ENCODE data around the gene CHRND.

The CHRND gene

DNA sequence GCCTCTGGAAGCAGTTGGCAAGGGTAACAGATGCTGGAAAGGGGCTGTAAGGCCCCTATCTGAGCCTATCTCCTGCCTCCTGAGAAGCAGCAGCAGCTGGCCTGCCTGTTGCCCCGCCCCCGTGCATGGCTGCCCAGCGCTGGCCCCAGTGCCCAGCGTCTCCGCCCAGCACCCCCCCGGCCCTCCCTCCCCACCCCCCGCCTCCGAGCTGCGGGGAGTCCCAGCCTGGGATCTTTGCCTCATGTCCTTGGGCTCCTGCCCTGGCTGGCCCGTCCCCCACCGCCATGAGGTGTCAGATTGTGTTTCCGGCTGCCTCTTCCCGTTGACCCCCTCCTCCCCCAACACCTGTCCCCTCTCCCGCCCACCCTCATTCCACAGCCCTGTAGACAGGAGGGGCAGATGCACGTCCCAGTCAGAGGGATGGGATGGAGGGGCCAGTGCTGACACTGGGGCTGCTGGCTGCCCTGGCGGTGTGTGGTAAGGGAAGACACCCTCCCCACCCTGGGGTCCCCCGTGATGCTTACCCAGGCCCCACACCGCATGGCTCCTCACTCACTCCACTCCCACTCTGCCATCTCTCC is at the start of gene CHRND:
Gene CHRND, plus strand, starts transcription at position 370 of the 581 bp plus-strand sequence. Its CDS starts 56 bp downstream, at position 426.
- no peak for DNase-seq

DNA sequence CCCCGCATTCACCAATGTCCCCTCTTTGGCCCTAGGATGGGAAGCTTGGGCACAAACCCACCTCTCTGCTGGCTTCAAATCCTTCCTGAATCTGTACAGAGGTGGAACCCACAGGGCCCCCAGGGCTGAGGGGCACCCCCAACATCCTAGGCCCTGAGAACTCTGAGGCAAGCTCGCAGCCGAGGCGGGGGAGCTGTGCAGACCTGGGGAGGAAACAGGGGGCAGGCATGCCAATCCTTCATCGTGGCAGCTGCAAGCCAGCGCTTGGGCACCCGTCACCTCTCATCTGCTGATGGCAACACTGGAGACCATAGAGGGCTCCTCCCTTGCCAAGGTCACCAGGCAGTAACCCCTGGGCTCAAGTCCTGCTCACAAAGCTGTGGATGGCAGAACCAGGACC is 49.2 kb upstream of the CHRND start:
- DNase-seq: no peak

DNA sequence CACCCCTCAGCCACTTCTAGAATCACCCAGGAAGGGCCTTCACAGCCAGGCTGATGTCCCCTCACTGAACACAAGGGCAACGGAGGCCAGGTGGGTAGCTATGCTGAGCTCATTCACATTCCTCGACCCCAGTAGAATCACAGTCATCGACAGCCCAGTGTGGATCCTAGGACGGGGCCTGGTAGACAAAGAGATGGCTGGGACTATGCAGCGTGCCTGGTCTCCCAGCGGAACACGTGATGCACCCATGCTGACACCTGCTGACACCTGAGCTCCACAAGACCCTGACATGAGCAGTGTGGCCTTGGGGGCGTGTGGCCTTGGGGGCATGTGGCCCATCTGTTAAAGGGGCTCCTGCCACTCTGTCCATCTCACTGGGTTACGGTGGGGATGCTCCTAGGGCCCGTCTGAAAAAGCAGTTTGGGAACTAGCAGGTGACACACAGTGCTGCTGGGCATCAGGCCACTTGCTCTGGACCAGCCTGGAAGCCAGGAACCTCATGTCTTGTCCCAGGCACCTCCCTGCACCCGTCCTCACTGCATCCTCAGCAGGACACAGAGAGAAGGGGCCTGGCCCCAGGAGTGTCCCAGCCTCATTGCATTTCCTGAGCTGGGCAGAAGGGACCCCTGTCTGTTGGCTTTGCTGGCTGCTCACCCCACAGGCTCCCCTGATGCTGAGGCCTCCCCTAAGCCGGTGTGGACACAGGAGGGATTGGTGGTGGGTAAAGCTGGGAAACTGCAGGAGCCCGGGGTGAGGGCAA is 48.0 kb upstream of the CHRND start:
- no peak for DNase-seq

DNA sequence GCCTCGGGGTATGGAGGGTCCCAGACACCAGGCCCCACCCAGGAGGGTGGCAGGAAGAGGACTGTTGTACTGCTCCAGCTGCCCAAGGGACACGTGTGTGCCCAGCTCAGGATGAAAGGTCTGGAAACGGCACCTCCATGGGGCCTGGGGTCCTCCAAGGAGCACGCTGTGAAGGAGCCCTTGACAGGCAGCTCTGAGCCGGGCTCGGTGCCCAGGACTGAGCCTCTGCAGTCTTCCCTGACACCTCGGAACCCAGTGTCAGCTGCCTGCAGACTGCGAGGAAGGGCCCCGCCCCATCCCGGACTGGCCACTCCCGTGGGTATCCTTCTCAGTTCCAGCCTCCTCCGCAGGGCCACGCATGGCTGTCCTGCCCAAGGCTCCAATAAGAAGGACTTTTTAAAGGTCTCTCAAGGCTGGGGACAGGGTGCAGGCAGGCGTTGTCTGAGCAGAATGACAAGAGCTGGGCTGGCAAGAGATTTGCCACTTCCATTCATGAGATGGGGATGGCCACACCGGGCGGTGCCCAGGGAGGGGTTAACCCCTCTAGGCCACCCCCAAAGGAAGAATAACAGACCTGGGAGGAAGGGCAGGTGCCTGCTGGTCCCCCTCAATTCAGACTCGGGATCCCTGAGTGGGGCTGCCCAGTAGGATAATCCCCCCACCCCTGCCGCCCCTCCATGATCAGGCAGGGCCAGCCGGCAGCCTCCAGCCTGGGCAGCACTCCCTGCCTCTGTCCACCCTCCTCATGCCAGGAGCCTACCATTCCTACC is 47.2 kb upstream of the CHRND start:
- DNase-seq: no peak

DNA sequence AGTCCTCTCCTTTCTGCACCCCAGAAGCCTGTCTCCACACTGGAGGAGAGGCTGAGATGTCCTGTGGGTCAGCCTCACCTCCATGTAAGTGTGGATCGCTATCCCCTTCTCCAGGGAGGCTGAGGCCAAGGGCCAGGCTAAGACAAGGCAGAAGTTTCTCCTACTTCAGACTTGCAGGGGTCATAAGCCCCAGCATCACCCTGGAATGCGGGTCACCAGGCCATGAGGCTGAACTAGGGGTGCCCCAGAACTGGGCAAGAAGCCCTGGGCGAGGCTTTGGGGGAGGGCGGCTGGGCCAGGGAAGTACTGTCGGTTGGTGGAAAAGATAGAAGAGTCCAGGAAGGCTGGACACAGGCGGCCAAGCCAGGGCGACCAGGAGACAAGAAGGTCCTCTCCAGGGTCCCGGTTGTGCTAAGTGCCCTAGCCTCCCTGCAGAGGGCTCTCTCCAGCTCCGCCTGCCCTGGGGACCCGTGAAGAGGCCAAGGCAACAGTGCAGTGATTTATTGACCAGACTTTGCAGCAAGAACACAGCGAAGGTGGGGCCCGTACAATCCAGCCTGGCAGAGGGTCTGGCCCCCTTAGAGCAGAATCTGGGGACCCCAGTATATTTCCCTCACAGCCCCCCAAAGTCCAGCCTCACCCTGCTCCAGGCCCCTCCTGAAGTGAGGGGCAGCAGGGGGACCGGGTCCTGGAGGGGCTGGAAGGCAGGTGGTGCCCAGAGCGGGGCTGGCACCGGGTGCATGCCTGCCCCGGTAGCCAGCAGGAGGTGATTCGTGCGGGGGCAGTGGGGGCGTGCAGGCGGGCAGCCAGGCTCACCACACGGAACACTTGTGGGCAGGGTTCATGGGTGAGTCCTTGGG is 46.4 kb upstream of the CHRND start:
- no peak for DNase-seq

DNA sequence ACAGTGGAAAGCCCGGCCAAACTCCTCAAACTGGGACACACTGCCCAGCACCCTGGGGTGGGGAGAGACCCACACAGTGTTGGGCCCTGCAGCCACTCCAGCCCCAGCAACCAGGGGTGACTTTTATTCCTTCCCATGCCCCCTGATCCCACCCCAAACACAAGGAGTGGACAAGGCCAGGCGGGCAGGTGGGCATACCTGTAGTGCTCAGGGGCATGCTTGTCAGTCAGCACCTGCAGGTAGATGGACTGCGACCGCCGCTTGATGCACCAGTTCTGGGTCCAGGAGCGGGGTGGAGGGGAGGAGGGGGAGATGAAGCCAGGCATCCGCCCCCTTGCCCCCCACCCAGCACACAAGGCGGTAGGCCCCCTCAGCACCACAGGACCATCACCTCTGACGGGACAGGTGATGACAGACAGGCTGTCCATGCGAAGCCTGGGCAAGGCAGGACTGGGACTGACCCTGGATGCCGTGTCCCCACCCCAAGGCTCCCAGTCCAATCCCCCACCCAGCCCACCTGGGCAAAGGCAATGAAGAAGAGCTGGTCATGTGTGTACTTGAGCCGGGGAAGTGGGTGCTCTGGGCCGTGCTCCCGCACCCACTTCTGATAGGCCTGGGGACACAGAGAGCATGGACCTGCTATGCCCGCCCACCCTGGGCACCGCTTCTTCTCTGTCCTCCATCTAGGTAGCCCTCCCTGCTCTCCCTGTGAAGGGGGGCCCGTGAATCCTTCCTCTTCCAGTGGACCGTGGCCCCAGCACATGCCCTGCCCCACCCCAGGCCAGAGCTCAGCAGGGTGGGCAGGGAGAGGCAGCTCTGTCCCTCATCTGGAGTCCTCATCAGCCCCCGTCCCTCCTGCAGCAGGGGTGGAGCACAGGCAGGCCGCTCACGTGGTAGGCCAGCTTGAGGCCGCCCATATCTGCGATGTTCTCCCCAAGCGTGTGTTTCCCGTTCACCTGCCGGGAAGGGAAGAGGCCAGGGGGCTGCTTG is 45.5 kb upstream of the CHRND start:
- DNase-seq: no peak

DNA sequence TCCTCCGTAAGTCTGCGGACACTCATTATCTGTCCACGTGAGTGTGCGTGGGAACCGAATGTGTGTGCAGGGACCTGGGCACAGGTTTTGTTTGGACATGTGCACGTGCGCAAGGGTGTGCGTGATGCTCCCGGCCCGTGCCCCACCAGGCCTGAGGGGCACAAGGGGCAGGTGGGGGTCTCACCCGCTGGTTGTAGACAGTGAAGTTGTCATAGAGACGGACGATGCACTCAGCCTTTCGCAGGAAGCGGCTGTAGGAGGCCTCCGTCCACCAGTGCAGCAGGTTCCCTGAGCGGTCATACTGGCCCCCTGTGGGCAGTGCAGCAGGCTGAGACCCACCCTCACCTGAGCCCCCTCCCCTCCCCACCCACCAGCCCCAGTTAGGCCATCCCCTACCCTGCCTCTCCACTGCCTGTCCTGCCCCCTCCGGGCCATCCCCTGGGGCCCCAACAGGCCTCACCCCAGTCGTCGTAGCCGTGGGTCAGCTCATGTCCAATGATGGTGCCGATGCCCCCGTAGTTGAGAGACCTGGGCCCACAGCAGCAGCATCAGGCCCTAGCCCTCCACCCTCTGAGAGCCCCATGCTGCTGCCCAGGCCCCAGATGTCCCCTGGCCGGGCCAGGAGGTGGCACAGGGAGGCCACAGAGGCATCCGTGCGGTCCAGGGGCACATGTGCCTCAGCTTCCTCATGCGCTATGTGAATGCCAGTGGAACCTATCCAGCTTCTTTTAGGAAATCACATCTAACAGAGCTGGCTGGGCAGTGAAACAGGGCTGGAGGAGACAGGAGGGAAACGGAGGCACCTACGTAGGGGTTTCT is 44.4 kb upstream of the CHRND start:
- no peak for DNase-seq

DNA sequence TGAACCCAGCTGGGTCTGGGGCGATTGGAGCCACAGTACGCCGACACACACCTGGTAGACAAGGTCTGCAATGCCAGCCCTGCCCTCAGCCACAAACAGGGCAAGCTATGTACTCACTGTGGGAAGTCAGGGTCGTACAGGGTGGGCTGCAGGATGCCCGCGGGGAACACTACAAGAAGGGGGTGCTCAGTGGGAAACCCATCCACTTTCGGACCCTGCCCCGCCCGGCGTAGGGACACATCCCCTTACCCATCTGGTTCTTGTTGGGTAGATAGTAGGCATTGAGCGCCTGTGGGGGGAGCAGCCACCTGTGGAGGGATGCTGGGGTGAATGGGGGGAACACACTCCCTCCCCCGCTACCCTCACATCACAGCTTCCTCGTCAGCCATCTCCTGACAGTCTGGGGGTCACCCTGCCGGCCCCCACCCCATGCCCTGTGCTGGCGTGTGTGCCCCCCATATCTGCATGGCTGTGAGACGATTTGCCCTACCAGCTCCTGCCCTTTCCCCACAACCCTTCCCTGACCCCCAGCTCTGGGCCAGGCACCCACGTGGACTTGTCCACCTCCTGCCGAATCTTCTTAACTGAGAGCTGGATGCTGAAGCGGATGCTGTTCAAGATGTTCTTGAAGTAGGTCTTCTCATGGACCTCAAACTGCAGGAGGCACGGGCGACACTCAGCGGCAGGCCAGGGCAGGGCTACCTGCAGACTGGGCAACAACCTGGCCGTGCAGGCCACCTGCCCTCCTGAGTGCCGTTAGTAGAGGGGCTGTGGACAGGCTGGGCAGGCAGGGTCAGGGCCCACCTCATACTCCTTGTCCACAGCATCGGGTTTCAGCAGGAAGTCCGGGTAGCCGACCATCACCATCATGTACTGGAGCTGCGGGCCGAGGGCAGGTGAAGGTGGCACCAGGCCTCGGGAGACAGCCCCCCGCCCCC is 43.4 kb upstream of the CHRND start:
- DNase-seq: no peak

DNA sequence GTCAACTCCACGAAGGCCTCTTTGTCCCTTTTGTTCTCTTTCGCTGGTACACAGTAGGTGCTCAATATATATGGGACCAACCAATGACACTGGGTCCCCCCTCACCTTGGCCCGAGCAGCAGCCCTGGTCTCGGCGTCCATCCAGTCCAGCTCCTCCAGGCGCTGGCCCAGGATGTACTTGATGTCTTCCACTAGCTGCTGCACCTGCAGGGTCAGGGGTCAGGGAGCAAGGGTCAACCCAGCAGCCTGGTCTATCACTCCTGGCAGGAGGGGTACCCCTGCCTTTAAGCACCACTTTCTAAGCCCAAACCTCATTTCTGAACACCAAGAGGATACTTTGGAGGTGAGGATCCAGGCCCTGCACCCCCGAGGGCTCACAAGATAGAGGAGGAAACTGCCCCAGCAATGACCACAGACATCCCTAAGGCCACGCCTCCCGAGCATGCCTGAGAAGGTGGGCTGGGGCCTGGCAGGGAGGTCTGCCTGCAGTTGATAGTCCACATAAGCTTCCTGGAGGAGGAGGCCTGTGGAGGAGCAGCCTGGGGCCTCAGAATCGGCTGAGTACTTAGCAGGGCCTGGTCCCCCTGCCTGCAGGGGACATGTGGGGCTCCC is 42.5 kb upstream of the CHRND start:
- no peak for DNase-seq

DNA sequence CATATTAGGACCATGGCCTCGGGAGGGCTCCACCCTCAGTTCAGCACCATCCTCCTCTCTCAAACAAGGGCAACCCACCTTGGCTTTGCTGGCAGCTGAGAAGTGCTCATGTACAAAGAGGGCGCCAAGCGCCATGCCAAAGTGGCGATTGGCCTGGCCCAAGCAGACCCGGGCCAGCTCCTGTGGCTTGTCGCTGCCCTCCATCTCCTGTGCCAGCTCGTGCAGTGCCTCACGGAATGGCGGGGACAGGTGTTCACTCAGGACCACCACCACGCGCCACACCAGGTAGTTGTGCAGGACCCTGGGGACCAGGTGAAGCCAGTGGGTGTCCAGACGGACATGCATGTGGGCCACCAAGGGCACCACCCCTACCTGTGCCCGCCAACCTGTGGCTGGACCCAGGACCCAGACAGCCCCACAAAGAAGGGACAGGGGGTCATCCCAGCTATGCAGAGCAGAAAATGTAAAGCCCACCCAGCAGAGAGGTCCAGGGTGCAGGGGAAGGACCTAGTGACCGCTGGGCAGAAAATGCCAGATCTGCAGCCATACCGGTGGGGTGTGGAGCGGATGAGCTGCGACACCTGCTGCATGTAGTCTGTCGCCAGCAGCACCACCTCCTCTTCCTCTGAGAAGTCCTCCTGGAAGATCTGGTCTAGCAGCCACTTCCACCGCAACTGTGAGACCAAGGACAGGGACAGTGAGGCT is 41.9 kb upstream of the CHRND start:
- DNase-seq: no peak

DNA sequence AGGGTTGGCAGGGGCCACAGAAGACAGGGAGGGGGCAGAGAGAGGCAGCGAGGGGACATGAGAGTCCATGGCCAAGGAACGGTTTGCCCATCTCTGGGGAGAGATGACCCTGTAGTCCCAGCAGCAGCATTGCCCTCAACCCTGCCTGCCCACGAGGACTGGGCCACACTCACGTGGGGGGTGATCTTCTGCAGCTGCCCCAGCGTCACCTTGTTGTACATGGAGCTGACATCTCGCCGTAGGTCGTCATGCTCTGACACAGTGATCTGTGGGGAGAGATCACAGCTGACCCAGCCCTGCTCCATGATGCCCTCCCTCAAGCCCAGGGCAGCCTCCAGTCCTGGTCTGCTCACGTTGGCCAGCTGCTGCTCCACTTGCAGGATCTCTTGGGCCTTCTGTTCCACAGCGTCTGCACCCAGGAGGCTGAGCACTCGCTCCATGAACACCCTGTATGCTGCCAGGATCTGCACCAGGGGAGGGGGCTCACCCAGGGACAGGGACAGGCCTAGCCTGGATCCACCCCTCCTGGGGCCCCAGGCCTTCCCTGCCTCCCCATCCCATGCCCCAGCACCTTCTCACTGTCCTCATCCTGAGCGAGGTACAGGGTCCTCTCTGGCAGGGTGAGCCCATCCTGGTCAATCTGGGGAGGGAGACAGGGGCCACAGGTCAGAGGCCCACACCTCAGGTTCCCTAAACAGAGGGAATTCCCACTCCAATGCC is 41.2 kb upstream of the CHRND start:
- DNase-seq: no peak

DNA sequence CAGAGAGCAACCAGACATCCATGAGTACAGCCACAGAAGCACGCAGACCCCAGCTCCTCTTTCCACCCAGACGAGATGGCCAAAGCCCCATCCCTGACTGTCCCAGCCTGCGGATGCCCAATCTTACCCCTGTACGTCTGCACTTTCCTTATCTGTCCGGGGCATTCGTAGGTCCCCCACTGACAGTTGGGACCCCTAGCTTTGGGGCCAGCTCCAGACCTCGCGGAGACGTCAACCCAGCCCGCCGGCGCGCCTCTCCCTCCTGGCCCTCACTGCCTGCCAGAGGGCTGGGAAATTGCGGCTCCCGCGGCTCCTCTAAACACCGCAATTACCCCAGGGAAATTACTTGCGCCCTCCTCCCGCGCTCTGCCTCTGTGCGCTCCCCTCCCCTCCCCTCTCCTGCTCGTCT is 40.6 kb upstream of the CHRND start:
- DNase-seq: no peak

DNA sequence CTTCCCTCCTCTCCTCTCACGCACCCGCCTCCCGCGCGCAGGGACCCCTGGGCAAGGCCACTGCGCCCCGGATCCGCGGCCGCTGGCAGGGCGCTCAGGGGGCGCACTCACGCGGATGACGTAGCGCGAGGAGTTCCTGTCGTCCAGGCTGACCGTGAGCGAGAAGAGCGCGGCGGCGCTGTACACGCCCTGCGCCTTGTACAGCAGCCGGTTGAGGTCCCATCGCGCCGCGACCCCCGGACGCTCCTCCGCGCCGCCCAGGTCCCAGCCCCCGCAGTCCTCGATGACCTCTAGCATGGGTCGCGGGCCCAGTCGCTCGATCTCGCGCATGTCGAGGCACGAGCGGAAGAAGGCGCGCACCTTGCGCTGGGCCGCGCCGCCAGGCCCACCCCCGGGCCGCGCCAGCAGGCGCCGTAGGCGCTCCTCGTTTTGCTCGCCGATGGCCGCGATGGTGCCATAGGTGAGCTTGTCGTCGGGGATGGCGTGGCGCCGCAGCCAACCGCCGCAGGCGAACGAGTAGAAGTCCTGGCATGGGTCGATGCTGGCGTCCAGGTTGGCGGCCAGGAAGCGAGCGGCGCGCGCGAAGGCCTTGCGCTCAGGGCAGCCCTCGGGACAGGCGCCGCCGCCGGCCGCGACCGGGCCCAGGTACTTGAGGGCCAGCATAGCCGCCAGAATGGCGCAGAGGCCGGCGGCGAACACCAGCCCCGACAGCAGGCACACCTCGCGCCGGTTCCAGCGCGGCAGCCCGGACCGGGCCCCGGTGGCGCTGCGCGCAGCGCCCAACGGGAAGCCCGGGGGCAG is 40.0 kb upstream of the CHRND start:
- no peak for DNase-seq

DNA sequence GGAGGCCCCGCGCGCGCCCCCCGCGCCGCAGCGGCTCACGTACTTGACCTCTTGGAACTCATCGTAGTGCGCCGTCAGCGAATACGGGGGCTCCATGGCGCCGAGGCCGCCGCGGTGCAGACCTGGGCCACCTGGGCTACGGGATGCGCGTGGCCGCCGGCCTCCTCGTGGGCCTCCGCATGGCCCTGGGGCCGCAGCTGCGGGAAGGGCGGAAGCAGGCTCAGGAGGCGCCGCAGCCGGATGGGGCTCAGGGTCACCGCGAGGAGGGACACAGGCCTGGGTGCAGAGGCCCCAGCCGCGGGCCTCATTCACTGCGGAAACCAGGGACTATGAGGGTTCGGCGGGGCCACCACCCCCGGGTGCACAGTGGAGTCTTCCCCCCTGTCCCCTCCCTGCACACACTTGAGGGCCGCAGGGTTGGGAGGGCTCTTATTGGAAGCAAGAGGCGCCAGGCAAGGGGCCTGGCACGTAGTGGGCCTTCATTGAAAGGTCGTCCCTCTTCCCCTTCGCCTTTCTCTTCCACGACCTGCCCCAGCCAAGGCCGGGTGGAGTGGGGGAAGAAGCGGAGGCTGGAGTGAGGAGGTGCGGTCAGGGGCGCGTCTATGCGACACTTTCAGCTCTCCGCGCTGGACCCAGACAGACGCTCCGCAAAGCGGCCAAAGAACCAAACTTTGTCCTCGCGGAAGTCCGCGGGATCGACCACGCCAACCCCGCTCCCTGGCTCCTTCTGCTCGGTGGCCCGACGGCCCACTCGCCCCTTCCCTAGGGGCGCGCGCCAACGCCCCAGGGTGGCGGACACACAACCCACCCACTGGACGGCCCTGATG is 39.2 kb upstream of the CHRND start:
- DNase-seq: no peak

DNA sequence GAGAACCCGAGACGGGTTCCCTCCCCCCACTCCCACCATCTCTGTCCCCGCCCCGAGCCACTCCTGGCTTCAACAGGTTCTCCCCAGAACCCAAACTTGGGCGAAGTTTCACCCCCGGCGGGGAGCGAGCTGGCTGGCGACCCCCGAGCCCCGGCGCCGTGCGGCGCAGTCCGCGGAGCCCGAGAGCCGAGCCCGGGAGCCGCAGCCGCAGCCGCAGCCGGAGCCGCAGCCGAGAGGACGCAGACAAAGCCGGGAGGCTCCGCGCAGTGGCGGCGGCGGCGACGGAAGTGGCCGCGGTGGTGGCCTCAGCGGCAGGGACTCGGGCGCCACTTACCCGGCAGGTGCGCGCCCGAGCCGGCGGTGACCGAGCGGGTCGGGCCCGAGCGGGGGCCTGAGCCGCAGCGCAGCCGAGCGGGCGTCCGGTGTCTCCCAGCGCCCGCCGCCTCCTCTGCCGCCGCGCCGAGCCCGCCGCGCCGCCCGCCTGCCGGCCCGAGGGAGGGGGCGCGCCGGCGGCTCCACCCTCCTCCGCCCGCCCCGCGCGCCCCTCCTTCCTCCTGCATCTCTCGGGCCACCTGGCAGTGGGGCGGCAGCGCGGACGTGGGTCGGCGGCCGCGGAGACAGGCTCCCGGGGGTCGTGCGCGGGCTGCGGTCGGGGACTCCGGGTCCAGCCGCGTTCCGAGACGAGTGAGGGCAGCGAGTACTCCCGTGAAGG is 38.4 kb upstream of the CHRND start, which contains the start of gene ECEL1:
Gene ECEL1, minus strand, starts transcription at position 450 of the 712 bp plus-strand sequence. CDS start 1,181 bp downstream, outside the sequence.
- no peak for DNase-seq
